ENCODE measurements around the gene YIF1A. TPM values are rescaled to one million over a fixed set of nuclear protein-coding genes. Genes with fewer than 3 reads are reported as not detected.
A peak's percentile ranks its signal among the peaks of the same experiment; 100 is the strongest.

Gene YIF1A
- 114 and 127 TPM in 2 replicates for total RNA-seq (2014; rRNA removed; shearing (Covaris generic))
- polyA plus RNA-seq (2015; cell fraction: cytosol; rRNA removed) = 72.3 and 97.3 TPM in 2 replicates
- 44.6 and 68.5 TPM in 2 replicates for polyA plus RNA-seq (2015; cell fraction: nucleus; rRNA removed)

DNA sequence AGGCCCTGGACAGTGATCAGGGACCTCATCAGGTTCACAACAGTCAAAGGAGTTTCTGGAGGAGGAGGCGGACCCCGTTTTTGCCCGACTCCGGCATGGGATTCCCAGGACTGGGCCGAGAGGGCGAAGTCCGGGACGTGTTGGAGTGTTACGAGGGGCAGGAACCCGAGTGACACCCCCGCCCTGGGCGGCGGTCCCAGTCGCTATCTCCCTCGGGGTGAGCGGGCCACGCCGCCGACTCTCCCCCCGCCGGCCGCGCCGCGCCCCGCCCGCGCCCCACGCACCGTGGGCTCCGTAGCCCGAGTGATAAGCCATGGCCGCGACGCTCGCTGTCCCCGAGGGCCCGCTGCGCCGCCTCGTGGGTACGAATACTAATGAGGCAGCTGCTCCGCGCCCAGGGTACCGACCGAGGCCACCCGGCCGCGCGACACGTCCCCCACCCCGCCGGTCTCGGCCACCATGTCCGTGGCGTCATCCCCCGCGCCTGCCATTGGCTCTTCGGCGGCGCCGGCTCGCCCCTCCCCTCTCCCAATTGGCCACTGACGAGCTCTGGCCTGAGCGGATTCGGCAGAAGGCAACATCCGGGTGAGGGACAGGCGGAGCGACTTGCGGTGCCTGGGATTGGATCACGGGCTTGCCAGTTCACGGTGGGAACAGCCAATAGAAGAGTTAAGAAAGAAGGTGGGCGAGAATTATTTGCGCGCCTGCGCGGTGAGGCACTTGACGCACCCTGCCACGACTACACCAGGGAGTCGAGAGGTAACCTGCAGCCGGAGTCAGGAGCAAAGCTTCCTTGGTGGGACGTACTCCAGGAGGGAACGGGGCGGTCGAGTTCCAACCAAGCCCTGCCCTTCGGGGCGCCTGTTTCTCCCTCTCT is at the start of gene YIF1A:
Gene YIF1A, minus strand, starts transcription at position 473 of the 877 bp plus-strand sequence. Its CDS starts 158 bp downstream, at position 315.
- peak; percentile 99 for DNase-seq (ENCODE audit: low read depth)

GRCh38 chr11:66337103-66337899 is 48.4 kb upstream of the YIF1A start:
- DNase-seq (ENCODE audit: low read depth) = peak; percentile 38

- peak; percentile 99 for DNase-seq (ENCODE audit: low read depth)
Observed at GRCh38 chr11:66336234-66337102, 47.5 kb upstream of the YIF1A start, which contains the start of gene RIN1. Gene RIN1 (minus strand): TSS chr11:66336434. CDS start chr11:66336402, 32 bp downstream.

GRCh38 chr11:66335531-66336233 is 46.7 kb upstream of the YIF1A start:
- peak; percentile 74 for DNase-seq (ENCODE audit: low read depth)

GRCh38 chr11:66334605-66335442 is 45.9 kb upstream of the YIF1A start:
- DNase-seq (ENCODE audit: low read depth) = no peak

DNA sequence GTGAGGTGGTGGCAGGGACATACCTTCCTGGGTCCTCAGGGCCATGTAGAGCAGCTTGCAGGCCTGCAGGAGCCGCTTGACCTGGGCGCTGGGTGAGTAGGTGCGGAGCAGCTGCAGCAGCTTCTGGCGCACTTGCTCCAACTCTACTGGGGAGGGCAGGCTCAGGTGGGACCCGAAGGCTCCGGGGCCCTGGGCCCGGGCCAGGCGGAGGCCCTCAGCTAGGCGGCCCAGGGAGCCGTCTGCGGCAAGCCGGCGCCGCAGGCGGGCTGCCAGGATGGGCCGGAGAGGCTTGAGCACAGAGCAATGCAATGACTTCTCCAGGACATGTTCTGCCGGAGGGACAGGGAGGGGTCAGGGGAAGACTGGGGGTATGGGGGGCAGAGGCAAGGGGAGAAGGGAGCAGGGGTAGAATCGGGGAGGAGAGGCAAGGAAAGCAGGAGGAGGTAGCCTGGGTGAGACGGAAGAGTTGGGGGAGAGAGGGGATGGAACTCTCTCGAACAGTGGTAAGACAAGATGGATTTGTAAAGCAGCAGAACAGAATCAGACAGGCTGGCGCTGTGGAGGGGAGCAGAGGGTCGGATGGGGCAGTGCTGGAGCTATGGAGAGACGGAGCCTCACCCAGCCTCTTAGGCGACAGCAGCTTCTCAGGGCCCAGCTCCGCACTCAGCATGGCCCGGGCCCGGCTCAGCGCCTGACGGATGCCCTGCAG is 45.1 kb upstream of the YIF1A start:
- no peak for DNase-seq (ENCODE audit: low read depth)

DNA sequence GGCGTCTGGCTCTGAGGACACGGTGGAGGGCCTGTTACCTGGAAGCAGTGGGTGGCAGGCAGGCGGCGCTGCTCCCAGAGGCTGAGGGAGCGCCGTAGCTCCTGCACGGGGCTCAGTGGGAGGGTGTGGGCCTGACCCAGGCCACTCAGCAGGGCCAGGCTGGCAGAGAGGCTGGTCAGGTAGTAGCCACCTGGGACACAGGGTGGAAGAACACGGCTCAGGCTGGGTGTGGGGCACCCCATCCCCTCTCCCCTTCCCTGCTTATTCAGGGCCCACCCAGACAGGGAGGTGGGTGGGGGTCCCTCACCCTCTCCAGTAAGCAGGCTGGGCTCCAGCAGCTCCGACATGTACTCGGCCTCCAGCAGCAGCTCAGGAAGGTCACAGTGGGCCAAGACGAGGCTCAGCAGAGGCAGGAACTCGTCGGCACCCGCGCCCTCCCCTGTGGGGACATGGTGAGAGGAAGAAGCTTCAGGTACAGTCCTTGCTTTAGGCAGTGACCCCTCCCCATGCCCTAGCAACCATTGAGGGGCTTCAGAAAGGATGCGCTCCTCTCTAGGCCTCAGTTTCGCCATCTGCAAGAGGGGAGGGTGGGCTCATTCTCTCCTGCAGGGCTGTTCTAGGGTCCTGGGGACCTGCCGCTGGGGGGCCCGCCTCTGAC is 44.4 kb upstream of the YIF1A start:
- no peak for DNase-seq (ENCODE audit: low read depth)

DNA sequence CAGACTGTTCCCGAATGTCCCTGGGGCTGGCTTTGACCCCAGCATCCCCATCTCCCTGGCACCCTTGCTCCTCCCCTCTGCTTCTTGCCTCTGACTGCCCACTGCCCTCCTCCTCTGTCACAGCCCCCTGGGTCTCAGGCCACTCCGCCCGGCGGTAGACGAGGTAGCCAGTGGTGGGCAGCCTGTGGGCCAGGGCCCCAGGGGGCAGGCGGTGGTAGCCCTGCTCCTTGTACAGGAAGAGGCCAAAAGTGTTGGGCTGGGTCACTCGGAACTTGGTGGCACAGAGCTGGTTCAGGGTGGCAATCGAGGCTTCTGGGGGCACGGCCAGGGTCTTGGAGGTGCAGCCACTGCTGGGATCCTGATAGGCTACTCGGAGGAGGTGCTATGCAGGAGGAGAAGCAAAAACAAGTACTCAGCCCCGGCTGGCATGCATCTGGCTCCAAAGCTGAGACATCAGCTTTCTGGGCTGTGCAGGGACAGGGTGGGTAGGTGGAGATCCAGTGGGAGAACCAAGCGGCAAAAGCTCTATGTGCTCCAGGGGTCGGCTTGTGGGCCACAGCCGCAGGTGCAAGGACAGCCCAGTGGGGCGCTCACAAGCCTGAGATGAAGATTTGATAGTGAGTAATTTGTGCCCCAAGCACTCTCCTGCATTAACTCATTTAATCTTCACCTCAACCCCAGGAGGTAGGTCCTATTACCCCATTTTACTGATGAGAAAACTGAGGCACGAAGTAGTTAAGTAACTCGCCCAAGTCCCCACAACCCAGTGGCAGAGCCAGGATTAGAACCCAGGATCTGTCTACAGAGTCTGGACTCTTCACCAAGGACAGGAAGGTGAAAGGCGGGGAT is 43.7 kb upstream of the YIF1A start:
- DNase-seq (ENCODE audit: low read depth) = no peak

- no peak for DNase-seq (ENCODE audit: low read depth)
Observed at GRCh38 chr11:66331542-66332370, 42.8 kb upstream of the YIF1A start.

DNA sequence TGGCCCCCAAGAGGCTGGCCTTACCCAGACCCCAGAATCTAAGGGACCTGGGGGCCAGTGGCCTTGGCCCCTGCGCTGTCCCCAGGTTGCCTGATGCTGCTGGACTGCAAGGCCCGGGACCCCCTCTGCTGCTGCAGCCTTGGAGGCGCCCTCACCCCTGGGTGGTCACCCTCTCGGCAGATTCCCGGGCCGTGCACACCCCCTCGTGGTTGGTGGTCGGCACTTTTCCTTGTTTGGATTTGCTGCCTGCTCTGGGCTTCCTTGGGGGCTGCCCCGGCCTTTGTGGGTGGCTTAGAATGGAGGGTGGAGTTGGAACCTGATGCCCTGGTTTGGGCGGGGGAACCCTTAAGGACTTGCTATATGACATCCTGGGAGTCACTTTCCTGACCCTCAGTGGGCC is 42.0 kb upstream of the YIF1A start:
- DNase-seq (ENCODE audit: low read depth) = no peak

DNA sequence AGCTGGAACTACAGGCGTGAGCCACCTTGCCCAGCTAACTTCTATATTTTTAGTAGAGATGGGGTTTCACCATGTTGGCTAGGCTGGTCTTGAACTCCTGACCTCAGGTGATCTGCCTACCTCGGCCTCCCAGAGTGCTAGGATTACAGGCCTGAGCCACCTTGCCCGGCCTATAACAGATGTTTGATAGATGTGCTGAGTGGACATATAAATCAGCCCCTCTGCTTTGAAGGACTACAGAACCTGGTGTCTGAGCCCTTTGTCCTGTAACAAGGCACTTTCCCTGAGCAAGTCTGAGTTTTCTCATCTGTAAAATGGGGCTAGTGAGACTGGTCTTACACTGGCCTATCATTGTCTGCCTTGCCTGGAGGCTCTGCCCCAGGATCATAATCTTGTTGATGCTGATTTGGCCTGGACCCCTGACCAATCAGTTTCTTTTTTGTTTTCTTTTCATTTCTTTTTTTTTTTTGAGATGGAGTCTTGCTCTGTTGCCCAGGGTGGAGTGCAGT is 40.3 kb upstream of the YIF1A start:
- no peak for DNase-seq (ENCODE audit: low read depth)

GRCh38 chr11:66328302-66329144 is 39.6 kb upstream of the YIF1A start:
- peak; percentile 80 for DNase-seq (ENCODE audit: low read depth)

GRCh38 chr11:66328031-66328301 is 39.0 kb upstream of the YIF1A start:
- no peak for DNase-seq (ENCODE audit: low read depth)

- peak; percentile 66 for DNase-seq (ENCODE audit: low read depth)
Observed at GRCh38 chr11:66327171-66328030, 38.5 kb upstream of the YIF1A start.

Measured in HT1080 (cell line).